ENCODE results near the gene RPLP1. TPM values are rescaled to one million over a fixed set of nuclear protein-coding genes. Genes with fewer than 3 reads are reported as not detected.

RPLP1 gene
- total RNA-seq, 1 experiment from 2014 or later = 148 TPM

- peak; percentile 89 for DNase-seq (ENCODE audit: low read depth)
Observed at GRCh38 chr15:69468241-69469121, 15.9 kb downstream of the RPLP1 start.

GRCh38 chr15:69469467-69470201 lies 17.0 kb downstream of the RPLP1 start:
- DNase-seq (ENCODE audit: low read depth) = no peak

GRCh38 chr15:69472046-69472445 lies 19.4 kb downstream of the RPLP1 start:
- DNase-seq (ENCODE audit: low read depth) = no peak

GRCh38 chr15:69472562-69472961 lies 19.9 kb downstream of the RPLP1 start:
- no peak for DNase-seq (ENCODE audit: low read depth)

GRCh38 chr15:69474291-69474690 lies 21.7 kb downstream of the RPLP1 start:
- peak; percentile 61 for DNase-seq (ENCODE audit: low read depth)

- peak; percentile 37 for DNase-seq (ENCODE audit: low read depth)
Observed at GRCh38 chr15:69474846-69475455, 22.3 kb downstream of the RPLP1 start.

GRCh38 chr15:69475769-69476358 lies 23.2 kb downstream of the RPLP1 start:
- peak; percentile 76 for DNase-seq (ENCODE audit: low read depth)

GRCh38 chr15:69476704-69477473 lies 24.3 kb downstream of the RPLP1 start:
- no peak for DNase-seq (ENCODE audit: low read depth)

- DNase-seq (ENCODE audit: low read depth) = peak; percentile 65
Observed at GRCh38 chr15:69478259-69478781, 25.7 kb downstream of the RPLP1 start.

GRCh38 chr15:69479081-69479480 lies 26.5 kb downstream of the RPLP1 start:
- DNase-seq (ENCODE audit: low read depth) = no peak

GRCh38 chr15:69479971-69480370 lies 27.4 kb downstream of the RPLP1 start:
- DNase-seq (ENCODE audit: low read depth) = no peak

- DNase-seq (ENCODE audit: low read depth) = no peak
Observed at GRCh38 chr15:69480932-69481331, 28.3 kb downstream of the RPLP1 start.

GRCh38 chr15:69482686-69483256 lies 30.2 kb downstream of the RPLP1 start:
- DNase-seq (ENCODE audit: low read depth) = no peak

- no peak for DNase-seq (ENCODE audit: low read depth)
Observed at GRCh38 chr15:69484837-69485236, 32.2 kb downstream of the RPLP1 start.

GRCh38 chr15:69486481-69487110 lies 34.0 kb downstream of the RPLP1 start:
- DNase-seq (ENCODE audit: low read depth) = no peak

GRCh38 chr15:69489073-69489571 lies 36.5 kb downstream of the RPLP1 start:
- DNase-seq (ENCODE audit: low read depth) = no peak

- no peak for DNase-seq (ENCODE audit: low read depth)
Observed at GRCh38 chr15:69490356-69491037, 37.9 kb downstream of the RPLP1 start.

- no peak for DNase-seq (ENCODE audit: low read depth)
Observed at GRCh38 chr15:69491038-69491505, 38.5 kb downstream of the RPLP1 start.

GRCh38 chr15:69493406-69493805 lies 40.8 kb downstream of the RPLP1 start:
- DNase-seq (ENCODE audit: low read depth) = no peak

Measured in Daoy (cell line).